ENCODE results near the gene INCENP.

Gene INCENP

DNA sequence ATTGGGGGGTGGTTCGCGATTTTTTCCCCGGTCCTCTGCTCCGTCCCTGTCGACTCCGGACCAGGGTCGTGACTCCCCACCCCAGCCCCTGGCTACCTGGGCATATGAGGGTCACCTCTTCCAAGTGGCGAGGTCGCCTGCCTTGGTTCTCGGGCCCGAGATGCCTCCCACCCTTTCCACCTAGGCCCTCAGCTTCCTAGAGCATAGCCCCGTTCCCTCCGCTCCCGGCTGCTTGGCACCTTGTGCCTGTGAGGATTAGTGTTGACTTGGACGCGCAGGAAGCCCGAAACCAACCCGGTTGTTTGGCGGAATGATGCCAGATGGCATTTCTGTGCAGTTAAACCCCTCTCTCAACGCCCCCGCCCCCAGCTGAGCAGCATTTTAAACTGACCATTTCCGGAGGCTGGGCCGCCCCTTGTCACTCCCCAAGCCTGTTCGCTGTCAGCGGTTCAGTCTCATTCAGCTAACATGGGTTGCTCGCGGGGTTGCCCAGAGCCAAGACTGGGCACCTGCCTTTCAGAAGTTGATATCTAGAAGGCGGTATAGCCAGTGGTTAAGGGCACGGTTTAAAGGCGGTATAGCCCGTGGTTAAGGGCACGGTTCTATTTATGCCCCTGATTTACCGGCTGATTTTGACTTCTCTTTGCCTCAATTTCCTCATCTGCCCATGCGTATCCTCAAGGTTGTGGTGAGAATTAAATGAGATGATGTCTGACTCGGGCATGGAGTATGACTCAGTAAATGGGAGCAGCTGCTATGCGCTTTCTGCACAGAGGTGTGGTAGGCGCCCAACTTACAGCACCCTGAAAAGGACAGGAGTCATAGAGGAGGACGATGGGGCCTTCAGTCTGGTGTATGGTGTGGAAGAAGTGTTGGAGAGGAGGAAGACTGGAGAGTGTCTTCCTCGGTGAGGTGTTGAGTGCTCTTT lies 639 bp downstream of the INCENP start:
- no peak for DNase-seq (ENCODE audit: low read depth in 2 of 2)

DNA sequence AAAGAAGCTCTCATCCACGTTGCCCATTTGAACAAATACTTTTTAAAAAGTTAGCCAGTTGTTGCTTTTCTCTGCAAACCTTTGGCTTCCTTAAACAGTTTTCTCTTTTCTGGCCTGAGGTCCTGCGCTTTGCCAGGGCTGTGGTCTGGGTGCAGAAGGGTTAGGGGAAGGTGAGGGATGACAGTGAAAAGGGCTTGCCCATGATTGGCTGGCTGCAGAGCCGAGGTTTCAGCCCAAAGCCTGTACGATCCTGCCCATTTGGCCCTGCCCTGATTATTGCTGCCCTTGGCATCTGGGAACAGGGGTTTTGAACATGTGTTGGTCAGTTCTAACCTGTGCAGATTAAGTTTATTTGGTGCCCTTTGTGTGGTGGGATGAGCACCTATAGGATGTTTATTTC lies 1.5 kb downstream of the INCENP start:
- DNase-seq (ENCODE audit: low read depth in 2 of 2), result no peak

DNA sequence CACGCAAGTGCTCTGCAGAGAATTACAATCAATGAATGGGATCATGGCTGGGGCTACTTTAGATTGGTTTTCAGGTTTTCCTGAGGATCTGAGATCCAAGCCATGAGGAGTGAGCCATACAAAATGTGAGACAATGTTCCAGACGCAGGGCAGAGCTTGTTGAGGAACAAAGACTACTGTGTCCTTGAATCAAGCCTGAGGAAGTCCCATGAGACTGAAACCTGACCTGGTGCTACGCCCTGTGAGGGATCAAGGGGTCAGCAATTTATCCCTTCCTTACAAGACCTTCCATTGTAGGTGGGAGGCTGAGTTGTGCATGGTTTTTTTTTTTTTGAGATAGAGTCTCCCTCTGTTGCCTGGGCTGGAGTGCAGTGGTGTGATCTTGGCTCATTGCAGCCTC lies 2.1 kb downstream of the INCENP start:
- DNase-seq (ENCODE audit: low read depth in 2 of 2), result no peak

DNA sequence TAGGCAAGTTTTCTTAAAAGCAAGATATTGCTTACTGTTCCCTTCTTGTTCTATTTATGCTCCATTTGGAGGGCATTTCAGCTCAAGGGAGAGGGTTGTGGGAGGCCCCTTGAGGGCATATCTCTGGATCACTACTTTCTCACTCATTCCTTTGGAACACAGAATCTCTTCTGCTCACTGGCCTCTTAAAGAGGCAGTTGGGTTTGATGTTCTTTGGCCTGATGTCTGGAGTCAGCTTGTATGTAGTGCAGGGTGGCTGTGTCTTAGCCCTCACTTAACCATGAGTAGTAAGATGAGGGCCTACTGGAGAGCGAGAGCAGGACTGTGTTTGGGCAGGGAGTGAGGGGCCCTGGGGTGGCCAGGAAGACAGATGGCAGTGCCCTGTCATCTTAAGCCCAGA lies 3.6 kb downstream of the INCENP start:
- no peak for DNase-seq (ENCODE audit: low read depth in 2 of 2)

DNA sequence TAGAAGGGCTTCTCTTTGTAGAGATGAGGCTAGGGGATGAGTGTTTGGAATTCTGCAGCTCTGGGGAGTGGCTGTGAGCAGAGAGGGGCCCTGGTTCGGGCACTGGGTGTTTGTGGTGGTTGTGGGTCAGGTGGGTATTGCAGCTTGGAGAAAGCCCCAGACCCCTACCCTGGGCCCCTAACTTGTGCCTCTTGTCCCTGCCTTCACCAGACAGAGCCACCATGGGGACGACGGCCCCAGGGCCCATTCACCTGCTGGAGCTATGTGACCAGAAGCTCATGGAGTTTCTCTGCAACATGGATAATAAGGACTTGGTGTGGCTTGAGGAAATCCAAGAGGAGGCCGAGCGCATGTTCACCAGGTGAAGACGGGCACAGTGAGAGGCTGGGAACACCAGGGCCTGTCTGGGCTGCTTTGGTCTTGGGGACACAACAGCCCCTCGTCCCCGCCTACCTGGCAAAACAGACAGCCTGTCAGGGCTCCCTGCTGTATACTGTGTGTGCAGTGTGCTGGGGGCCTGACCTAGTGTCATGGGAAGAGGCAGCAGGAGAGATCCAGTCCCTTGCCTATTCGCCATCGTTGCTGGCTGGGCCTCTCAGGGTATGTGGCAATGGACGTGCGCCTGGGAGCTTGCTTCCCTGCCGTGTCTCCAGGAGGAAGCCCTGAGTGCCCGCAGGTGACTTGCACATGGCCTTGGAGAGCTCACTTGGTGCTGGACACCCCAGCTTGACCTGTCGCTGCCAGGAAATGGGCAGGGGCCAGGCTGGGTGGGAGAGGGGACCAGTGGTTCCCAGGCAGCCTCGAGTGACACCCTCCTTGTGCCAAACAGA lies 4.3 kb downstream of the INCENP start:
- no peak for DNase-seq (ENCODE audit: low read depth in 2 of 2)

DNA sequence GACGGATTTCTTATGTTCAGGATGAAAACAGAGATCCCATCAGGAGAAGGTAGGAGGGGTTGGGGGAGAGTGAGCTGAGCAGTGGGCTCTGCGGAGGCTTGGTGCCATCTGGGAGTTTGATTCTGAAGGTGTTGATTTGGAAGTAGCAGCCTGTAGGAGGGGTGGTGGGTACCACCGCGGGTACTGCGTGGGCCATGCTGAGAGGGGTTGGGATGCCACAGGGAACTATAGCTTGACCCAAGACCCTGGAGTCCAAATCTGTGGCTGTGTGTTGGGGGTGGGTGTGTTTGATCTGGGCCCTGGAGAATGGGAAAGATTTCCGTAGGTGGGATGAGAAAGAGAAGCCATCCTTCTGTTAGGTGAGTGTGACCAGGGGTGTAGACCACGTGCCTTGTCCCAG lies 5.0 kb downstream of the INCENP start:
- DNase-seq (ENCODE audit: low read depth in 2 of 2), result no peak

DNA sequence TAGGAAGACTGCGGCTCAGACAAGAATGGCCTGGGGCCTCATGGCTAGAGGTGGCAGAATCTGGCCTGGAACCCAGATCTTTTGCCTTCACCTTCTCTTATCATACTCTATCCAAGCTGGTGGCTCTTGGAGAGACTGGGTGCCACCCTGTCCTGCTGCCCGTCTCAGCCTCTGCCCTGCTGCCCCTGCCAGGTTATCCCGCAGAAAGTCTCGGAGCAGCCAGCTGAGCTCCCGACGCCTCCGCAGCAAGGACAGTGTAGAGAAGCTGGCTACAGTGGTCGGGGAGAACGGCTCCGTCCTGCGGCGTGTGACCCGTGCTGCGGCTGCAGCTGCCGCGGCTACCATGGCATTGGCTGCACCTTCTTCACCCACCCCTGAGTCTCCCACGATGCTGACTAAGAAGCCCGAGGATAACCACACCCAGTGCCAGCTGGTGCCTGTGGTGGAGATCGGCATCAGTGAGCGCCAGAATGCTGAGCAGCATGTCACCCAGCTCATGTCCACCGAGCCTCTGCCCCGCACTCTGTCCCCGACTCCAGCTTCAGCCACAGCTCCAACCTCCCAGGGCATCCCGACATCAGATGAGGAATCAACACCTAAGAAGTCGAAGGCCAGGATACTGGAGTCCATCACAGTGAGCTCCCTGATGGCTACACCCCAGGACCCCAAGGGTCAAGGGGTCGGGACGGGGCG lies 5.9 kb downstream of the INCENP start:
- DNase-seq (ENCODE audit: low read depth in 2 of 2), result no peak

DNA sequence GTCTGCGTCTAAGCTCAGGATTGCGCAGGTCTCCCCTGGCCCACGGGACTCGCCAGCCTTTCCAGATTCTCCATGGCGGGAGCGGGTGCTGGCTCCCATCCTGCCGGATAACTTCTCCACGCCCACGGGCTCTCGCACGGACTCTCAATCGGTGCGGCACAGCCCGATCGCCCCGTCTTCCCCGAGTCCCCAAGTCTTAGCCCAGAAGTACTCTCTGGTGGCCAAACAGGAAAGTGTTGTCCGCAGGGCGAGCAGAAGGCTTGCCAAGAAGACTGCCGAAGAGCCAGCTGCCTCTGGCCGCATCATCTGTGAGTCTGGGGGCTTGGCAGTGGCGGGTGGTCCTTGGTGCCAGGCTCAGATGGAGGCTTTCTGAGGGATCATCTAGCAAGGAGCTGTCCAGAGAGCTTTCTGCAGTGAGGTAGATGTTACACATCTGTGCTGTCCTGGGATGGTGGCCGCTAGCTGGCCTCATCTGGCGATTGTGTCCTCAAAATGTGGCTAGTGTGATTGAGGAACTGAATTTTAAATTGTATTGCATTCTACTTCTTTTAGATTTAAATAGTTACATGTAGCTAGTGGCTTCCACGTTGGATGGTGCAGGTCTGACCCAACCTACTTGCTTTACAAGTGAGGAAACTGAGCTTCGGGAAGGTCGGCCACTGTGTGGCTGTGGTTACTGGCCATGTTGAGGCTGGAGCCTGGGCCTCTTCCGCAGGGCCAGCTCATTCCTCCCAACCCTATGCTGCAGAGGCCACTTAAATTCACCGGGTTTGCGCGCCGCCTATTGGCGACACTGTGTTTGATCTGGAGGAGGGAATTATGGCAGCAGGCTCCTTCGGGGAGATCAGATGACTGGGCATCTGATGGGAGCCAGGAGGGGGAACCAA lies 6.7 kb downstream of the INCENP start:
- no peak for DNase-seq (ENCODE audit: low read depth in 2 of 2)

DNA sequence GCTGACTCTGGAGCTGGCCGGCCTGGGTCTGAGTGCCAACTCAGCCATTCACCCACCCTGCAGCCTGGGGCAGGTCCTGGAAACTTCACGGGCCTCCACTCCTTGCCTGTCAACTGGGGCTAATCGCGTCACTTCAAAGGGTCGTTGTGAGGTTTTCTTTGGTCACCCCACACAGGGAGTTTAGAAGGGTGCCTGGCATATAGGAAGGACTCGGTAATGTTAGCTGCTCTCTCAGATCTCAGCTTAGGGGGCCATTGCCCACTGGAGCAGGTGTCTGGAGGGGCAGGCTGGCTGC lies 7.3 kb downstream of the INCENP start:
- DNase-seq (ENCODE audit: low read depth in 2 of 2), result no peak

DNA sequence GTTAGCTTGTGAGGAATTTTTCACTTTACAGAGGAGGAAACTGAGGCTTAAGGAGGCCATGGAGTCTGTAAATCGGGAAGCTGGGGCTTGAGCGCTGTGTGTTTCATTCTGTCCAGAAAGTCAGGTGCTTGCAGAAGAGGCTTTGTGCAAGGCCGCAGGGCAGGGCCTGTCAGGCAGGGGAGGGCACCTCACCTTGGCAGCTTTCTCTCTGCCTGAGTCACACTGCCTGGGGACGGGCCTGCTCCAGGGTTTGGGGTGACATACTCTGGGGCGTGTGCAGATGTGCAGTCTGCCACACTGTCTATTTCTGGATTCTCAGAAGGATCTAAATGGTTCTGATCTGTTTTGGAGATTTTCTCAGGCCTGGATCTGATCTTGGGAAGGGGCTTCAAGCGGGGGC lies 8.4 kb downstream of the INCENP start:
- DNase-seq (ENCODE audit: low read depth in 2 of 2), result no peak

DNA sequence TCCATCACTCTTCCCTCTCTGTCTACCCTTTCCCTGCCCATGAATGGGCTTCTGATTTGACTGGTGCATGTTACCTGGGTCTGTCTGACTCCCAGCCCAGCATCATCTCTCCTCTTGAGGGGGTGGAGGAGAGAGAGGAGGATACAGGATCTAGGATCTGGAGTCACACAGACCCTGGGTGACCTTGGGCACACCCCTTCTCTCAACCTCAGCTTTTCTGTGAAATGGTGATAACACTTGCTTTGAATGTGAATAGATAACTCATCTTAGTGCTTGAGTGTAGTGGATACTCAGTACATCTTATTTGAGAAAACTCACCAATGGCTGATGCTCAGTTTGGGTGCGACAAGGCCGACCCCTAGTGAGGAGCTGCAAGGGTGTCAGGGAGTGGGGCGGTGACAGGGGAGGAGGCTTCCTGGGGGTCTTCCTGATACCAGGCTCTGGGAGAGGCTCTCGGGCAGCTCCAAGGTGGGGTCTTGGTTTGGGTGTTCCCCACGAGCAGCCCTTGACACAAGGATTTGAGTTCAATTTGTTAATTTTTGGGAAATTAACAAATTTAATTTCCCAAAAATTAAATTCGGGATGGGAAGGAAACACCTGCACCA lies 9.0 kb downstream of the INCENP start:
- DNase-seq (ENCODE audit: low read depth in 2 of 2), result no peak

DNA sequence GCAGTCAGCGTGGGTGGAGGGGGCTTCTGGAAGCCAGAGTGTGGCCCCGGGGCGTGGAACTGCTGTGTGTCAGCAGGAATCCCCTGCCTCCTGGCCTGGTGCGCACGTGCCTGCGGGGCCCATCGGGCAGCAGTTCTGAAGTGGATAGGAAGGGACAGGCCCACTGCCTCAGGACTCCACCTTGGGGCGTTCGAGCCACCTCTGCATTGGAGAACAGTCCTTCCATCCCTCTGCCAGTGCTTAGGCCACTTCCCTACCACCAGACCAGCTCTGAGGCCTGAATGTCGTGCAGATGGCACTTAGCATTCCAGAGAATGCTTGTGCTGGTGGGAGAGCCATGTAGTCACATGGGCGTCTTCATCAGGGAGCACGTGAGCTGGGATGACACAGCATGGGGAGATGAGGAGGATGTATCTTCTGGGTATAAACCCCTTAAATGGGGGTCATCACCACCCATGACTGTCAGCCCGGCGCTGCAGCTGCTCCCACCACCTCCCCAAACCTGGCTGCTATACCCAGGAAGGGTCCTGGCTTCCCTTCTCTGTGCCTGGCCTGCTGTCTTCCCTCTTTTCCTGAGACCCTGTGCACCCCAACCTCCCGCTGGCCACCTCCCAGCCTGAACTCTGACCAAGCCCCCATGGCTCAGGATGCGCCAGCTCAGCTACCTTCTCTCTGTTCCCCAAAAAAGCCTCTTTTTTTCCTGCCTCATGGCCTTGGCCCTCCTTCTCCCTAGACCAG lies 9.7 kb downstream of the INCENP start:
- DNase-seq (ENCODE audit: low read depth in 2 of 2), result no peak

DNA sequence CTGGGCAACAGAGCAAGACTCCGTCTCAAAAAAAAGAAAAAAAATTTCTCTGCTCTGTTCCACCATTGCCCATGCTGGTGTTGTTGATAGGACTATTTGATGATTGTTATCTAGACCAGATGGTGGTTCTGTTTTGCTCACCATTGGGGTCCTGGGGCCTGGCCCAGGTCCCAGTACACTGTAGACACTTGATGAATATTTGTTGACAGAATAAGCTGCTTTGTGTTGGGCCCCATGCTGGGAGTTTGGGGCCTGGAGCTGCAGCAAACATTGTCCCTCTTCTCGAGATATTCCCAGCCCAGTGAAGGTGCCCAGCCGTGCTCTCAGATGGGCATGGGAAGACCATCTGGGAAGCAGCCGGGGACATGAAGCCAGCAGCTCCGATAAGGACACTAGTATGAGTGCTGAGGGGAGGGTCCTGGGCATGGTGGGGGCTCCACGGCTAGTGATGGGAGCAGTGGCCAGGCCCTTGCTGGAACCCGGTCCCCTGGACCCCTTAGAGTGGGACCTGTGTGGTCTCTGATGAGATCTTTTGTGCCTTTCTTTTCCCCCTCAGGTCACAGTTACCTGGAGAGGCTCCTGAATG lies 13.6 kb downstream of the INCENP start:
- no peak for DNase-seq (ENCODE audit: low read depth in 2 of 2)

DNA sequence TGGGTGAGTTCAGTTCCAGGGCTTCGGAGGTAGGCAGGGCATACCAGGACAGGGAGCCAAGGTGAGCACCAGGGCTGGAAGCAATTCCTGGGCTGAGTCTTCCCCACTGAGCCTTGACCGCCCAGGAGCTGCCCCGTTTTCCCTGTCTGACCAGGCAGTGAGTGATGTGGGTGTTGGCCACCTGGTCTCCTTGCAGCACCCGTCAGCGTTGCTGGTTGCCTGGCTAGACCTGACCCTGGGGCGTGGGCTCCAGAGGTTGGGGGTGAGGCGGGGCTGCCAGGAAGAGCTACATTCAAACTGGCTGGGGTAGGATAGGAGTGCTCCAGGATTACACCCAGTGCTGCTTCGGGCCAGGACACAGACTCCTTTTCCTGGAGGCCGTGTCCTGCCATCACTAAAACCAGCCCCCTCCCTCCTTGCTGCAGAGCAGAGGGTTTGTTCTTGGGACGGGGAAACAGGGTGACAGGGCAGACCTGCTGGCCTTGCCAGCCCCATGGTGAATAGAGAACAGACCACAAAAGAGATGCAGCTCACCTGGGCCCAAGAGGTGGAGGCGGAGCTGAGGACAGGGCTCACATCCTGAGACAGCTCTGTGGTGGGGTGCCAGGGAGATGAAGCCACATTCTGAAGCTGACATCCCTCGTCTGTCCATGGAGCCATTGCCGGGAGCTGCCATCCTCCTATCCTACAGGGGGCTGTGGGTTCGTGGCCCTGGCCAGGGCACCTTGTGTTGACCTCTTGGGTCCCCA lies 14.2 kb downstream of the INCENP start:
- no peak for DNase-seq (ENCODE audit: low read depth in 2 of 2)

DNA sequence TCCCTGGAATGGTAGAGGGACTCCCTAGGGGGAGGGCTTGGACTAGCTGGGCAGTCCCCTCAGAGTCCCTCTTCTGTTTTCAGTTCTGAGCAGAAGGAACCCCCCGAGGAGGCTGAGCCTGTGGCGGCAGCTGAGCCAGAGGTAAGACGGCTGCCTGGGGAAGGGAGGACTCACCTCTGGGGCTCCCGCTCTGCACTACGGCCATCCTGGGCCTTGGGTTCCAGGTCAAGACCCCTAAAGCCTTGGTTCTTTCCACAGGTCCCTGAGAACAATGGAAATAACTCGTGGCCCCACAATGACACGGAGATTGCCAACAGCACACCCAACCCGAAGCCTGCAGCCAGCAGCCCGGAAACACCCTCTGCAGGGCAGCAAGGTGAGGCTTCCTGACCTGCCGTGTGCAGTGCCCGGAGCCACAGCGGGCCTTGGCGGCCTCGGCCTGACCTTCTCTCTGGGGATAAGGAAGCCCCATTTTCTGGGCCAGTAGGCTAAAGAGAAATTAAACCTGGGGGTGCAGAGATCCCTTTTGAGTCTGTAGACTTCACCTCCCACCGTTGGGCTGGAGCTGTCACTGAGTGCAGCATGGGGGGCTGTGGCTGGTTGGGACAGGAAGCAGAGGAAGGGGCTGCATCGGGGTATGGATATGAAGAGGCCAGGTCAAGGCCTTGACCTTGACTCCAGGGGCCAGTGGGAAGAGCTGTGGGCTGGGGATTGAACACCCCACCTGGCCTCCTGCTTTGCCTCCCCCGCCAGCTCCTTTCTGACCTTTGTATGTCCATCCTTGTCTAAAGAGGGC lies 15.0 kb downstream of the INCENP start:
- DNase-seq (ENCODE audit: low read depth in 2 of 2), result no peak

DNA sequence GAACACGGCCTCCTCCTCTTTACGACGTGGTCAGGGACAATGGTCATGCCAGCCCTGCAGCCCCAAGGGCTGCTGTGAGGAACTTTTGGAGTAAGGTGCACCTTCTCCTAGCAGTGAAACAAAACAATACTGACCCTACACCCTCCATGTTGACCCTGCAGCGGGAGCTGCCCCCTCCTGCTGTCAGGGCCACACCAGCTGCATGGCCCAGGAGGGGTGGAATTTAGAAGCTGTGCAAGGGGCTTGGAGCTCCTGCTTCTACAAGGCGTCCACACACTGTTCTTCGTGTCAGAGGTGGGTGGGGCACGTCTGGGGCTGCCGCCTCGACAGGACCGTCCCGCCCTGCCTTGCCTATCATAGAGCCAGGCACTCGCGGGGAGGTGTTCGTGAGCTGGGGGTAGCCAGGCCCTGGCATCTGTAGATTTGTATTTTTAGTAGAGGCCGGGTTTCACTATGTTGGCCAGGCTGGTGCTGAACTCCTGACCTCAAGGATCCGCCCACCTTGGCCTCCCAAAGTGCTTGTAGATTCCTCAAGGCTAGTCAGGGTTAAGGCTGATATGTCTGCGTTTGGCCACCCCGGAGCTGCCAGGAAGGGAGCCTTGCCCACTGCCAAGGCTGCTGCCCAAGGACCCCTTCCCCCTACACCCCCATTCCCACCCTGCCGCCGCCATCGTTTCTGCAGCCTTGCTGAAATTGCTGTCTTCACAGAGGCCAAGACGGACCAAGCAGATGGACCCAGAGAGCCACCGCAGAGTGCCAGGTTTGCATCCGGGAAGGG lies 15.9 kb downstream of the INCENP start:
- no peak for DNase-seq (ENCODE audit: low read depth in 2 of 2)

DNA sequence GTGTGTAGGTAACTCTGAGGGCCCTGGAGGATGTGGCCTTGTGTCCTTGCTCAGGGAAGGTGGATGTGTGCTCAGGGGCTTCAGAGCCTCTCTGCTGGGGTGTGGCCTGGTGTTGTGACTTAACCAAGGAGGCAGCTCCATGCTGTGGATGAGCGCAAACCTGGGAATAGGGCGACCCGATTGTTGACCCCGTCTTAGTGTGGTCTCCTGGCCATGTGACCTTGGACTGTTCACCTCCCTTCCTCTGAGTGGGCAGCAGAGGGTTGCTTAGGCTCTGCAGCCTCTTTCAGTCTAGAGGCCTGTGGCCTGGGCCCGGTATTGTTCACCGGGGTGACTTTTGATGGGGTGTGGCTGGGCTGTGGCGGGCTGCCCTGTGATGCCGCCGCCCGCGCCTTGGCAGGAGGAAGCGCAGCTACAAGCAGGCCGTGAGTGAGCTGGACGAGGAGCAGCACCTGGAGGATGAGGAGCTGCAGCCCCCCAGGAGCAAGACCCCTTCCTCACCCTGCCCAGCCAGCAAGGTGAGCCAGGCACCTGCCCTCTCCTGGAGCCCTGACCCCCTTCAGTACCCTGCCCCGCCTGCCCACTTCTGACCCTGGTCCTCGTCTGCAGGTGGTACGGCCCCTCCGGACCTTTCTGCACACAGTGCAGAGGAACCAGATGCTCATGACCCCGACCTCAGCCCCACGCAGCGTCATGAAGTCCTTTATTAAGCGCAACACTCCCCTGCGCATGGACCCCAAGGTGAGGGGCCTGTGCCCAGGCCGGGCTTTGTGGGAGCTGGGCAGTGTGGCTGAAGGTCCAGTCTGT lies 16.7 kb downstream of the INCENP start:
- DNase-seq (ENCODE audit: low read depth in 2 of 2), result no peak
